Left forelimb (tissue), 1 donor: ENCODE measurements around the gene HOMER2.
"Not testable (repeated sequence)": the region's sequence is repeated elsewhere in the genome, so short reads cannot be mapped to it uniquely, and the experiment has no call there.

Experiments used
- DNase-seq: peaks from one replicate; pipeline ENCODE4 v3.0.0-alpha.2; 2018; ENCODE audit warnings: low spot score

HOMER2 gene

GRCh38 chr15:82964890-82965289 lies 12.4 kb upstream of the HOMER2 start:
- DNase-seq, result no peak

DNA sequence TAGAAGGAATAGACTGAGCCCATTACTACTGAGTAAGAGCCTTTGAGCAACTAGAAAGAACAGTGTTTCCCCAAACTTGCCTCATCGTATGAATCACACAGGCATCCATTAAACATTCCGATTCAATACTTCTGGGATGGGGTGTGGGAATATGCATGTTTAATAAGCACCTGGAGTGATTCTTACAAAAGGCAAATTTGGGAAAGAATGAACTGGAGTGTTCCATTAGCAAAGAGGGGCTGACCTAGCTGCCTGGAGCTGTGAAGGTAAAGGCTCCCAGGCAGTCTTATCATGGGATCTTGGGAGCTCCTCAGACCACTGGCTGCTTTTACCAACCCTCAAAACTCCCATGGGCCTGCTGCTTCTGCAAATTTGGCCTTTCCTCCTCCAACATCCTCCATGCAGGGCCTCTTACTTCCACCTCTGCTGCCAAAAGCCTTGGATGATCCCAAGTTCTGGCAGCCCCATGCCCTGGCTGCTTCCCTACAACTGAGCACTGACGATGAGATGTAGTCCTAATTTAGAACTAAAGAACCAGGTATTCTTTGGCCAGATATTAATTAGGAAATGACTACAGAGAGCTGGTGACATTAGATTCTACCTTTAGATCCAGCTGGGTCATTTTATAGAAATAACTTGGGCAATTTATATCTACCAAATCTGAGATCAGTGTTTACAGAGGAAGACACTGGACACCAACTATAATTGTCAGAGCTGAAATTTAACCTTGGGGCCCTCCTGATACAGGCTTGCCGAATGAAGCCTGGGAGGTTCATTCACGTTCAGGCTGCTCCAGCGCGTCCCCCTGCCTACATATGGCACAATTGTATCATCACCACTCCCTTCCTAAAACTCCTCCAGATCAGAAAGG lies 11.2 kb upstream of the HOMER2 start:
- DNase-seq, result no peak

GRCh38 chr15:82960766-82961165 lies 8.2 kb upstream of the HOMER2 start:
- no peak for DNase-seq

DNA sequence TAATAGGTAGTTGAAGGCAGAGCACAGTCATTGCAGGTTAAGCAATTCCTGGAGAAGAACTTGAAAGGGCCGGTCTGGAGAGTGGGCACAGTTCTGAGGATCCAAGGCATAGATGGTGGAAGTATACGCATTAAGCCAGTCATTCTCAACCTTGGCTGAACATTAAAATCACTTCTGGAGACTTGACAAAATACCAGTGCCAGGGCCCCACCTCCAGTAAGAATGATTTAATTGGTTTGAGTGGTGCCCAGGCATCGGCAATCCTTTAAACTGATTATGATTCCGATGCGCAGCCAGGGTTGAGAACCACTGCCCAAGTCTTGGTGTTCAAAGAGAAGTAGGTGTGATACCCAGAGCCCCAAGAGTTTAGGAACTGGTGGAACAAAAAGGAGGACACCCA lies 6.9 kb upstream of the HOMER2 start:
- DNase-seq, result no peak

- DNase-seq, result no peak
Observed at GRCh38 chr15:82958638-82959037, 6.1 kb upstream of the HOMER2 start.

GRCh38 chr15:82951472-82952157 lies 905 bp downstream of the HOMER2 start:
- no peak for DNase-seq

GRCh38 chr15:82950746-82951370 lies 1.7 kb downstream of the HOMER2 start:
- no peak for DNase-seq

DNA sequence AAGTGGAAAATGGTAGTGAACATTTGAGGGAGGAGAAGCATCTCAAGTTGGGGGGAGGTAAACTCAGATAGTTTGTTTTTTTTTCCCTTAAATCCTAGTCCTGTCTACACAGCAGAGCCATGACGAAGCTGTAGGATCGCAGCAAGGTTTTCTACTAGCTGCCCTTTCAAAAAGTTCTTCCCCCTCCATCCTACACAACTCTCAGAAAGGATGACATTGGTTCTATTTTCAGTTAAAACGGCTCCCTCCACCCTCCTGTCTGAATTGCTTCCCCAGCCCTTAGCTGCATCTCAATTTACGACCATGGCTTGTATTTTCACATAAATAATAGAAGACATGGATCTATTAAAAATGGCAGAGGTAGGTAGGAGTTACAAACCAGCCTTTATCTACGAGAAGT lies 2.2 kb downstream of the HOMER2 start:
- no peak for DNase-seq

DNA sequence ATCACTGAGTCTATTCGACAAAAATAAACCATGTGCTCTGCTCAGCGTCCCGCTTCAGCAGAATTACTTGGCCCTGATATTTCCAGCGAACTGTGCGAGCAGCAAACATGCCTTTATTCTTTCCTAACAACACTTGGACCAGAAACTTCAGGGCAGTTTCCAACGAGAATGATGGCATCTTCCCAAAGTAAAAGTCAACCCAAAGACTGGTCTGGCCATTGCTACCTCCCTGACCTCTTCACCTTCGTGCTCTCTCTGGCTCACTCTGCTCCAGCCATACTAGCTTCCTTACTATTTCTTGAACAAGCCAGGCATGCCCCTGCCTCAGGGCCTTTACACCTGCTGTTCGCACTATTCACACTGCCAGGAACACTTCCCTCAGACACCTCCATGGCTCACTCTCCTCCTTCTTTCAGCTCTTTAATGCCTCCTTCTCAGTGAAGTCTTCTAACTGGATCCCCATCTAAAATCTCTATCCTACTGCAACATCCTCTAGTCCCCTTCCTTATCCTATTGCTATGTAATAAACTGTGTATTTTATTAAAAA lies 6.3 kb downstream of the HOMER2 start:
- no peak for DNase-seq

- DNase-seq, result no peak
Observed at GRCh38 chr15:82945326-82945725, 7.2 kb downstream of the HOMER2 start.

DNA sequence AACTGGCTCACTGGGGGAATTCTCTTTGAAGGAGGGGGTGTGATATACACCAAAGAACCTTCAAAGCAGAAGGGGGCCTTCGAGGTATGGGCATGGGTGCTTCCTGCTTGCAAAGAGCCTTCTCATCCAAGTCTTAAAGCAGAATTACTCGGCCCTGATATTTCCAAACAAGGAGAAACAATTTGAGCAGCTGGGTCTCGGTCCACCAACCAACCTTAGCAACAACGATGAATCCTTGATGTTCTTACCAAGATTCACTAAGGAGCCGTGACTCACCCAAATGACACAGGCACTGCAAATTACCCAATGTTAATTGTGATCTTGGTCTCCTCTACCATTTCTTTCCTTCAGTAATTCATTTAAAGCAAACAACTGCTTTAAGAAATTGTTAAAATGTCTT lies 7.7 kb downstream of the HOMER2 start:
- DNase-seq, result no peak

DNA sequence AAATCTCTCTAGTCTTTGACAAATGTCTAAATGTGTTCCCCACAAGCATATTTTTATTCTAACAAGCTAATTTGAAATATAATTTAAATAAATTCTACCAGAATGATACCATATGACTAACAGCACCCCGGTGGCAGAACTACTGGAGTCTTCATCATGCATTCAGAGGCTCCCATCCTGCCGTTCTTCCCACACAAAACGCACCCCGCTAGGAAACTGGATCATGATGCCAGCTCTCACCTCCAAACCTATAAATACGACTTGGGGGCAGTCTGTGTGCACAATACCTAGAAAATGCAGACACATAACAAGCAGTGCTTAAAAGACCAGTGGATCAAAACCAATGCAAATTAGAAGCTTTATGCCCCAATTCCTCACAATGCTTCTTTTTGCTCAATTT lies 8.5 kb downstream of the HOMER2 start:
- DNase-seq, result no peak

DNA sequence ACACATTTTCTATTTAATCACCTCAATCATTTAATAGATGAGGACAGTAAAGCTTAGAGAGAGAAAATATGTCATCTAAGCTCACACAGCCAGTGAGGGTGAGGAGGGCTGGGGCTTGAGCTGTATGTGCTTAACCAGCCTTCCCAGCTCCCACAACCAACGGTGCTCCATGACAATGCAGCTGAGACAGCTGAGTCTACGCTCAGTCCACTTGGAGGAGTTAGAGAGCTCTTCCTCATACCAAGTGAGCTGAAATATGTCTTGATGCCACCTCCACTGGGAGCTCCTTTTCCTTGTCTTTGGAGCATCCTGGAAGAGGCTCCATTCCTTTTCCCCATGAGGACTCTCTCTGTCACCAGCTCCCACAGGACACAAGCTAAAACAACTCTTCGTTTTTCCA lies 9.3 kb downstream of the HOMER2 start:
- no peak for DNase-seq

- no peak for DNase-seq
Observed at GRCh38 chr15:82942691-82943090, 9.8 kb downstream of the HOMER2 start.

- not testable (repeated sequence) for DNase-seq
Observed at GRCh38 chr15:82939678-82940077, 12.8 kb downstream of the HOMER2 start.

DNA sequence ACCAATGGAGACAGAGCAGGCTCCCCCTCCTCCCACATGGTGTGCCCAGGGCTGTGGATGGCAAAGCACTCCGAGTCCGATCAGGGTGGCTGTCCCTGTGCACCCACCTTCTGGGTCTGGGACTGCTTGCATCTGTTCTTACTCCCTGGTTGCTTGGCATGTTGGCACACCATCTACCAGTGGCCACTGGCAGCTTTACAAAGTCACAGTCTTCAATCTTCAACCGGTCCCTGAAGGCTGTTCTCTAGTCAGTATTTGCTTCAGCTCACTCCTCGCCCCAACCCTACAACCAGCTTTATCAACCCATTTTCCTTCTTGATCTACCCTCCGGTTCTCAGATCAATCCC lies 14.8 kb downstream of the HOMER2 start:
- DNase-seq, result no peak

DNA sequence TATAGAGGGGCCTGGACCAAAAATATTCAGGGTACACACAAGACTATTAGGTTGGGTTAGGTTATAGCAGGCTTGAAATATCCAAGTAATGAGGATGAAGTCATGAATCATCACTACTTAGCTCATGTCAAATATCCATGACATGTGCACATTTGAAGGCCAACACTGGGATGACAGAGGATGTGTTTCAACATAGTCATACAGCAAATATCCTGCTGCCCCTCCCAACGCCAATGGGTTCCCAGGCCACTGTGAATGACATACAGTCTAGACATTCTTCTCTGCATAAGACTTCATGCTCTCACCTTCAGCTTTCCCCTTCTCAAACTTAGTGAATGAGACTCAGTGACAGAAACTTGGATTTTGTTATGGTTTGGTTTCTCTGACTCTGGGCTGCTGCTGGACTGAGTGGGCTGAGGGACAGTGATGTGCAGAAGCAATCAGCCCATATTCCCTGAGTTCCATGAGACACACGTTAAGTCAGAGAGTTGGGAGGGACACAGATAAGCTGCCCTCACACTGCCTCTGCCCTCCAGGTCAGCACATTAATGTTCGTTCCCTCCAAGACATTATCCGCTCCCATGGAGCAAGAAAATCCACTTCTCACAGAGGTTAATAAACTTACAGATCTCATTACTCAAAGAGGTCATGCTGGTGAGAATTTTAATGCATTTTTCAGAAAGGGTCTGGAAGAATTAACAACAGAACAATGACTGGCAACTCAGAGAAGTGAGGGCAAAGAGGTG lies 15.4 kb downstream of the HOMER2 start:
- DNase-seq, result no peak

DNA sequence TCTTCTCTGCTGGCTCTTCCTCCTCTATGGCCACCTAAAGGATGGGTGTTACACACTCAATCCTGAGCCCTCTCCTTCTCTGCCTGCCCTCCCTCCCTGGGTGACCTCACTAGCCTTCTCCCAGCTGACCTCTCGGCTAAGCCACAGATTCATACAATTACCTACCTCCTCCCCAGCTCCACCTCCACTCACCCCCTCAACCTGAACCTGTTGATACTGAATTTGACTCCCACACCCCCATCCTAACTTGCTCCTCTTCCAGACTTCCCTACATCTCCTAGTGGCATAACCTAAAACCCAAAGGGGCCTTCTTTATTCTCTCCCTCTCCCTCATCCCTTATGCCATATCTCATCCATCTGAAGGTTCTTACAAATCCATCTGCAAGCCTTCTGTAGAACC lies 17.1 kb downstream of the HOMER2 start:
- no peak for DNase-seq

DNA sequence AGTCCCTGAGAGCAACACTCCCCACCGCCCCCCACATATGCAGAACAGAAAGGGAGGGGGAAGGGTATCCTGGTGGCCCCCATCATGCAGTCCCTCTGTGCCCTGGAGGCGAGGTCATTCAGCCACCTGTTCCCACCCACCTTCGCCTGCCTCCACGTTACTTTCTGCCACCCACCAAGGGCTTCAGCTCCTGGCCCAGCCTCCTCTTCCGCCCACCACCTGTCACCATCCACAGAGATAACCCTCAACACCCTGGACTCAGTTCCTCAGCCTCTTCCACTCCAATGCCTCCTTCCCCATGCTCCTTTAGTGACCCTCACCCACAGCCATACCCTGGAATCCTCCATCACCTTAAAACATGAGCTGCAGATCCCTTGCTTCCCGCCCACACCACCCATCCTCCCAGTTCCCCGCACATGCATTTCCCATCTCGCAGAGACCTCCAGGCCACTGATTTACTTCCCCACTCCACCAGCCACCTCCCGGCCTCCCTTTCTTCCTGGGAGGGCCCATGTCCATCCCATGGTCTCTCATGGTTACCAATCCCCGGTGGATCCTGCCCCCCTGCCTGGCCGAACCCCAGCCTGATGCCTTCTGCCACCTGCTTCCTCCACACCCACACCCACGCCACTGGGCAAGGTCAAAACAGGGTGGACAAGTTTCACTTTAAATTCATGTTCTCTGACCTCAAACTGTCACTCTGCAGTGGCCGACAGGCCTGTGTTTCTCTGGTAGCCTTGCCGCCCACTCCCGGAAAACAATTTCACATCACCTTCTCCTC lies 18.2 kb downstream of the HOMER2 start:
- no peak for DNase-seq

DNA sequence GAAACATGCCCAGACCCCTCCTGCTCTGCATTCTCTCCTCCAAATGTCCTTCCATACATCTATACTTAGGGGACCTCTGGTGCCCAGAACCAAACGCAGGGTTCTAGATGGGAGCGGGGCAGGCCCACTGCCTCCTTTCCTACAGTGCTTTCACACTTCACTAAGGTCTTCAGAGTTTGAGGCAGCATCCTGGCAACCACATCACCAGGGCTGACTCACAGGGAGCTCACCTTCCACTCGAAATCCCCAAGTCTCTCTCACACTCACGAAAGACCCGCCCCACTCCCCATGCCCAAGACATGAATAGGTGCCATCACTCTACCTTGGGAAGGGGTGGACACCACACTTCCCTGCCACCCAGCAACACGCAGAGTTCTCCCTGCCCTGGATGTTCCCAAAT lies 18.9 kb downstream of the HOMER2 start:
- DNase-seq, result no peak

- no peak for DNase-seq
Observed at GRCh38 chr15:82931221-82931620, 21.3 kb downstream of the HOMER2 start.
